HFFc6 (cell line): Measurements from ENCODE around the gene PTPRR. TPM values are rescaled to one million over a fixed set of nuclear protein-coding genes. Genes with fewer than 3 reads are reported as not detected.

Experiments used
- DNase-seq: peaks from one replicate; pipeline ENCODE4 v3.0.0-alpha.2; 2018
- H3K27ac Mint-ChIP-seq: 2 replicates; pipeline ENCODE4 v1.8.0; 2020; ENCODE audit warnings: mild to moderate bottlenecking, mixed read lengths
- H3K27me3 Mint-ChIP-seq: 2 replicates; pipeline ENCODE4 v1.8.0; 2021; ENCODE audit warnings: mild to moderate bottlenecking, moderate library complexity, mixed read lengths; ENCODE audit not compliant: insufficient read depth
- H3K36me3 Mint-ChIP-seq: 2 replicates; pipeline ENCODE4 v1.8.0; 2021; ENCODE audit warnings: low read depth, mixed read lengths
- H3K4me1 Mint-ChIP-seq: 2 replicates; pipeline ENCODE4 v1.8.0; 2020; ENCODE audit warnings: low read depth, mixed read lengths
- H3K4me3 Mint-ChIP-seq: 2 replicates; pipeline ENCODE4 v1.8.0; 2020; ENCODE audit warnings: mild to moderate bottlenecking, moderate library complexity, mixed read lengths
- H3K9me3 Mint-ChIP-seq: 2 replicates; pipeline ENCODE4 v1.8.0; 2020; ENCODE audit warnings: mild to moderate bottlenecking, mixed read lengths
- CTCF ChIP-seq: fragments of 200-600 bp; sonication (generic); IDR thresholded peaks from 2 replicates; pipeline ENCODE4 v1.5.0; 2021; ENCODE audit warnings: antibody characterized with exemption, mild to moderate bottlenecking
- total RNA-seq, 6 experiments: library from RNA; stranded (reverse); fragmentation: NEBNext Ultra II Directional; extraction: Animal tissue kit (Norgen Biotek cat#: 25700); gene quantifications; 2 replicates in 1 of 6; 3 replicates in 5 of 6; pipeline ENCODE4 v1.2.3, GENCODE V29; 2021

PTPRR gene
- total RNA-seq, 6 experiments from 2014 or later = 0.40 to 1.1 (median 0.48) TPM

- peaks cover 2% of the 10 kb centered on the region; the same call in 1 of the 2 replicates for H3K27me3 Mint-ChIP-seq
- no peak for DNase-seq
- H3K36me3 Mint-ChIP-seq = no peaks in the 10 kb centered on the region
- no peak for TF ChIP-seq CTCF
- no peak overlapping the region for H3K4me3 Mint-ChIP-seq
- H3K4me1 Mint-ChIP-seq = no peaks in the 10 kb centered on the region
- H3K9me3 Mint-ChIP-seq = peaks cover 23% of the 10 kb centered on the region
- H3K27ac Mint-ChIP-seq = no peak overlapping the region
These were observed 92.2 kb downstream of the PTPRR start for GRCh38 chr12:70828351-70828750.

GRCh38 chr12:70826156-70826555 is 94.4 kb downstream of the PTPRR start:
- Mint-ChIP-seq H3K4me1 (no peaks in the 10 kb centered on the region), H3K4me3 (no peak overlapping the region), H3K27ac (no peak overlapping the region), H3K36me3 (no peaks in the 10 kb centered on the region), H3K27me3 (no peaks in the 10 kb centered on the region), H3K9me3 (peaks cover 14% of the 10 kb centered on the region)
- TF ChIP-seq CTCF = no peak
- no peak for DNase-seq

GRCh38 chr12:70824511-70824910 is 96.0 kb downstream of the PTPRR start:
- TF ChIP-seq CTCF = no peak
- Mint-ChIP-seq H3K4me1 (no peaks in the 10 kb centered on the region), H3K27ac (no peak overlapping the region), H3K4me3 (no peak overlapping the region), H3K36me3 (no peaks in the 10 kb centered on the region), H3K27me3 (no peaks in the 10 kb centered on the region), H3K9me3 (peaks cover 19% of the 10 kb centered on the region)
- DNase-seq = no peak

- no peak for TF ChIP-seq CTCF
- Mint-ChIP-seq H3K27ac (no peak overlapping the region), H3K9me3 (peaks cover 28% of the 10 kb centered on the region), H3K4me3 (no peak overlapping the region), H3K36me3 (no peaks in the 10 kb centered on the region), H3K27me3 (no peaks in the 10 kb centered on the region), H3K4me1 (no peaks in the 10 kb centered on the region)
- DNase-seq = no peak
These were observed 97.2 kb downstream of the PTPRR start for GRCh38 chr12:70823182-70823976.

GRCh38 chr12:70822412-70822811 is 98.1 kb downstream of the PTPRR start:
- Mint-ChIP-seq H3K27me3 (no peaks in the 10 kb centered on the region), H3K4me3 (no peak overlapping the region), H3K36me3 (no peaks in the 10 kb centered on the region), H3K9me3 (peaks cover 23% of the 10 kb centered on the region), H3K27ac (no peak overlapping the region), H3K4me1 (no peaks in the 10 kb centered on the region)
- no peak for DNase-seq
- TF ChIP-seq CTCF = no peak
